NCI-H748 (cell line): ENCODE data around the gene HDAC4.
A peak's percentile ranks its signal among the peaks of the same experiment; 100 is the strongest.
"Not testable (repeated sequence)": the region's sequence is repeated elsewhere in the genome, so short reads cannot be mapped to it uniquely, and the experiment has no call there.

Experiments used
- DNase-seq: peaks from one replicate; lab custom pipeline; 2025; ENCODE audit not compliant: unreplicated experiment; lab: John Stamatoyannopoulos, UW

Gene HDAC4

DNA sequence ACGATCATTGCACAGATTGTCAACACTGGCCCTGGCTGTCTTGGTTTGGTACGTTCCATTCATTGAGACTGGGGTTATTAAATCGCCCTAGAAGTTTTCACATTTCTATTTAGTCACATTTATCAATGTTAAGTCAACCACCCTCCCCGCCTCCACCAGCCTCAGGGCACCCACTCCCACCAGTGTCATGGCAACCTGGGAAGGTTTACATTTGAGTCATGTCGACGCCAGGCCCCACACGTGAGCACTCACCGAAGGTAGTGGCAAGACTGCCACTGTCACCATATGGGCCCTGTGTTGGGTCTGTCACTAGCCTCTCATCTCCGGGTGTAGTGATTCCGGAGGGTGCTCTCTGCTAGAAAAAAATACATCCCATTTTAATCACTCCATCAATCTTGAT is 358.8 kb downstream of the HDAC4 start:
- DNase-seq = no peak

DNA sequence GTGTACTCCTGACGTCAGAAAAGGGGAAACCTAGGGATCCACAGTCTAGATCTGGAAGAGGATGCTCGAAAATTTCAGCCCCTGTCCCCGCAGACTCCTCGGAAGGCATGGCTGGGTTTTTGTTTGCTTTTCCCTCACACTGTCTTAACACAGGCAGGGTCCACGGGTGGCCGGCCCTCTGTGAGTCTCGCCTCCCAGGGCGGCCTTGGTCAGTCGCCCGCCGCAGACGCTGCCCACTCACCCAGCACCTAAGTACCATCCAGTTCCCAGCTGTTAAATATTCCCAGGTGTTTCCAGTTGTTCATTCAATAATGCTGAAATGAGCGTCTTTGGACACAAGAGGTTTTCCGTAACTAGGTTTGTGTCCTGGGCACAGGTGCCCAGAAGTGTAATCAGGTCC is 359.8 kb downstream of the HDAC4 start:
- DNase-seq = no peak

GRCh38 chr2:239040152-239040761 is 360.6 kb downstream of the HDAC4 start:
- no peak for DNase-seq

GRCh38 chr2:239039479-239039861 is 361.4 kb downstream of the HDAC4 start:
- no peak for DNase-seq

DNA sequence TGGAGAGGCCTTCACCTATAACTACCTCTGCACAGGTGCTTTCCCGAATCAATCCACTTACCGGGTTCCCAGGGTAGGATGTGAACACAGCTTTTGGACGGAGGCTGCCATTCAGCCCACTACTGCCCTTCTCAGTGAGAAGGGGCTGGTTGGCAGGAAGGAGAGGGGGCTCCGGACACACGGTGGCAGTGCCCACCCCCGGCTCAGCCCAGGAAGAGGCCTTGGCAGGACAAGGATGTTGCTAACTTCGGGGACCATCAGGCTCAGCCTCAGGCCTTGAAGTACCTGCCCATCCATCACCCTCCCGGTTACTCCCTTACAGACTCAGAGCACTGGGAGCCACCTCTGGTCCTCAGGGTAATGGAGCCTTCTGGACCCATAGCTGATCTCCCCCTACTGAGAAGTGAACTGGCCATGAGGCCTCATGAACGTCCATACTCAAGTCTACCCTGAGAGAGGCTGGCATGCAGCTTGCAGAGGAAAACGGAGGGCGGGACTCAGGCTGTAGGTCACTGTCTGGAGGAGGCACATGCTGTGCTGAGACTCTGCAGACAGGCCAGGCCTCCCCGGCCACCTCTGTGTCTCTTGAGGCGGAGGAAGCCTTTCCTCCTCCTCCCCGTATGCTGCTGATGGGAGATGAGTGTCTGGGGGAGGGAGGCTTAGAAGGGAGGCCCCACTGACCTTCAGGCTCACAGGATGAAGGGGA is 361.9 kb downstream of the HDAC4 start:
- no peak for DNase-seq

DNA sequence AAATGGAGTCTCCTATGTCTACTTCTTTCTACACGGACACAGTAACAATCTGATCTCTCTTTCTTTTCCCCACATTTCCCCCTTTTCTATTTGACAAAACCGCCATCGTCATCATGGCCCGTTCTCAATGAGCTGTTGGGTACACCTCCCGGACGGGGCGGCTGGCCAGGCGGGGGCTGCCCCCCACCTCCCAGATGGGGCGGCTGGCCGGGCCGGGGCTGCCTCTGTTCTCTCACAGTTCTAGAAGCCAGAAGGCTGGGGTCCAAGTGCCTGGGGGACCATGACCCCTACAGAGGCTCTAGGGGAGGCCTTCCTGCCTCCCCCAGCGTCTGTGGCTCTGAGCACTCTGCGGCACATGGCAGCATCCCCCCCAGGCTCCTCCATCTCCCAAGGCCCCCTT is 362.5 kb downstream of the HDAC4 start:
- DNase-seq = not testable (repeated sequence)

GRCh38 chr2:239037559-239037910 is 363.3 kb downstream of the HDAC4 start:
- no peak for DNase-seq

DNA sequence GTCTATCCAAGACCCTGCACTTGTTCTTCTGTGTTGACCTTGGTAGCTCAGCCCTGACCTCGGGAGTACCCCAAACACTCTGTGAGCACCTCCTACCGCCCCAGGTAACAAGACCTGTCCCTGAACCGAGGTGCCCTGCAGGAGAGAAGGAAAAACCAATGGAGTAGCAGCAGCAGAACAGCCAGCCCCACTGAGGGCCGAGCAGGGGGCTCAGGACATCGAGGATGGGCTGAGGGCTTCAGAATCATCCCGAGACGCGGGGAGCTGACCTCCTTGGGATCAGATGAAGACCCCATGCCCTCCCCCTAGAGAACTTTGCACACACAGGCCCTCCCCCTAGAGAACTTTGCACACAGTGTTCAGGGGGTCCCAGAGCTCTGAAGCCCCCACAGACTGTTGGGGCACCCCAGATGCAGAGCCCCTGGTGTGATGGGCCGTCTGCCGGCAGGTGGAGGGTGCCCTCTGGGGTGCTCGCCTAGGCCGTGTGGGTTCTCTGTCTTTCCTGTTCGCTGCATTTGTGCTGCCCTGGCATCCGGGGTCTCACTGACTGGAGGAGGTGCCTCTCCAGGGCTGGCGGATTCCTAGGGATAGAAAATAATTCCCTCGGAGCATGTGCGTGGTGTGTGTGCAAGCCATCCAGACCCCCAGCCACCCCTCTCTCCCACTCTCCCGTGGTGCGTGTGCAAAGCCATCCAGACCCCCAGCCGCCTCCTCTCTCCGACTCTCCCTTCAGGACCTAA is 363.8 kb downstream of the HDAC4 start:
- DNase-seq = no peak

GRCh38 chr2:239035997-239036731 is 364.7 kb downstream of the HDAC4 start:
- DNase-seq = no peak

GRCh38 chr2:239035361-239035814 is 365.4 kb downstream of the HDAC4 start:
- peak; percentile 19 for DNase-seq

DNA sequence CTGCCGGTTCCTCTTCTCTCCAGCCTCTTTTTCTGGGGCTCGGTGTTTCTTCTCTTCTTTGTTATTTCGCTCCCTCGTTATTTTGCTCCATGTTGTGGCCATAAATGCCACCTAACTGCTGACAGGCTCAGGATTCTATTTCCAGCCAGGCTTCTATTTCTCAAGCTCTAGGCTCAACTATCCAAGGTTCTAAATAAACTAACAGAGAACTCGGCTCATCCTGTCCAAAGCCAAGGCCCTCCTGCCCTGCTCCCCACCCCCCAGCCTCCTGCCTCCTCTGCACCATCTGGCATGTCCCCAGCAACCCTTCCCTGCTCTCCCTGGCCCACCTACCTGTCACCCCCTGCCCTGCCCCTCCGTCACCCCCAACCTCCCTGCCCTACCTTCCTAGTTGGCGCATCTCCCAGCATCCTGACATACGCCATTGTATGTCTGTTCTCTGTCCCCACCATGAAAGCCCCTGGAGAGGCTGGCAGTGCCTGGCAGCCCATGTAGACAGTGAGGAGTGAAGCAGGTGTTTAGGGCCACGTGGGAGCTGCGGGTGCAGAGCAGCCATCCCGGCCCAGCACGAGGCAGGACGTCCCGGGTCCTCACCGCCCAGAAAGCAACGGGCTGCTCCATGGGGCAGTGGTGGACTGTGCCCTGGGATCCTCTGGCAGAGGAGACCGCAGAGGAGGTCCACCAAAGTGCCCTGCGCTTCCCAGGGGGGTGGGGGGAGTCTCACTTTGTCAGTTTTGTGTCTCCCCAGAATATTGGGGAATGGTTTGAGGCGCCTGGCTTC is 366.1 kb downstream of the HDAC4 start:
- DNase-seq = no peak

GRCh38 chr2:239033801-239034560 is 366.8 kb downstream of the HDAC4 start:
- no peak for DNase-seq

DNA sequence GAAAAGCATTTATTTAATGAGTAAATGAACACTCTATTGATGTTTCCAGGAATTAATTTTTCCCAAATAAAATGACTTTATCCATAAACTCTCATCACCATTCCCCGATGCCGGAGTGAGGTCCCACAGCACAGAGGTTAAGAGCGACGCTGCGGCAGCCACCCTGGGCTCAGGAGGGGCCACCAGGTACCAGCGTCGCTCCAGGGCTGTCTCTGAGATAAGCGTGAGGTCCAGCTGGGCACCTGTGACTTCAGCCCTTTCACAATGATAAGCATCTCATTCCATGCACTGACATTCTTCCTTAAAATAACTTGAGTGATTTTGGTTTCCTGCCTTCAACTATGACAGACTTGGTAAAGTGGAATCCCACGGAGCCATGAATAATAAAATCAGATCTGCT is 370.9 kb downstream of the HDAC4 start:
- DNase-seq = no peak

DNA sequence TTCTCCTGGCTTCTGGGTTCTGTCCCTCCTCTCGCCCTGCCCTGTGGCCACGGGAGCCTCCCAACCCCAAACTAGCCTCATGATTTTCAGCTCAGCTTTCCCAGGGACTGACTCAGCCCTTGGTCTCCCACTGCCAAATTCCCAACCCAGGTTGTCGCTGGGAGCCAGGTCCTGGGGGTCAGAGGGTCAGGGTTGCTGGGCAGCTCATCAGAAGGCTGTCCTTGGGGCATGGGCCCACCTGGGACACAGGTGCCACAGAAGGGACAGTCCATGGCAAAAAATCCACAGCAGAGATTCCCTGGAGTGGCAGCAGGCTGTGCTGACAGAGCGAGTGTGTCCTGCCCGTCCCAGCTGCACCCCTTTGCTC is 372.6 kb downstream of the HDAC4 start:
- no peak for DNase-seq

DNA sequence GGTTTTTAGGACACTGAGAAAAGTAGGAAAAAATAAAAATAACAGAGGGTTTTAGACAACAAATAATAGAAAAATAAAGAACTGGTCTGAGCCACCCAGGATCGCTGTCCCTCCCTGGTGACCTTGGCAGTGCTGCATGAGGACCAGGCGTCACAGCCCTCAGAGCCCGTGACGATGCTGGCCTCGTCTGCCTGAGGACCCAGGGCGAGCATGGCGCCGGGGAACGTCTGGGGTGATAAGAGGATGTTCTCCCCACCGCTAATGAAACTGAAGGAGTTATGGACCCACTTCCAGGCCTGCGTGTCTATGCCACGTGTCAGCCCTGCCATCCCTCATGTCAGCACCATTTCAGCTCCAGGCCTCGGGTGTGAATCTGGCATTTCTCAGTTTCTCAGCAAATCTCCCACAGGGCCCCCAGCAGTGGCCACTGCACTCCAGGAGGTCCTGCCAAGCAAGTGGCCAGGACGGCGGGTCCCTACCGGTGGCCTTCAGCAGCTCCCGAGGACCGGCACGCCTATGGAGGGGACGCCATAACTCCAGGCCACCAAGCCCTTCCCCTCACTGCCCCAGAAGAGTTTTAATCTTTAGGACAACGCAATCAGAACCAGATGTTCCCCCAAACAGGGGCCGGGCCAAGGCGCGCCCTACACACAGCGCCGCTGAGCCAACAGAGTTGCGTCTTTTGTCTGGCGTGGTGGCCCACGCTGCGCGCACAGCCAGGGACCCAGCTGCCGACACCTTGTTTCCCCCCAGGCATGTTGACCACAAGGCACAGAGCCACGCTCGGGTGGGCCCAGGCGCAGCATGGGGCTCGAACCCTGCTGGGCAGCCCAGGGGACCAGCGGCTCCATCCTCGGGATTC is 373.2 kb downstream of the HDAC4 start:
- no peak for DNase-seq

GRCh38 chr2:239026711-239027361 is 374.0 kb downstream of the HDAC4 start:
- peak; percentile 19 for DNase-seq

- DNase-seq = no peak
Observed at GRCh38 chr2:239025951-239026461, 374.8 kb downstream of the HDAC4 start.

GRCh38 chr2:239025096-239025801 is 375.6 kb downstream of the HDAC4 start:
- no peak for DNase-seq
